HTERT RPE-1 (cell line): ENCODE results near the gene FAM168B.

ENCODE experiments used
- in situ Hi-C: fragments of 300-500 bp; cut with MboI; formaldehyde crosslinking; loops from 4 replicates; pipeline ENCODE4 v1.14.3; 2020; ENCODE audit warnings: low sequenced_read_pairs

Gene FAM168B

GRCh38 chr2:131056932-131057287, 36.4 kb downstream of the FAM168B start:
- in situ Hi-C loops, result no loop called here

- in situ Hi-C loops, result no loop called here
Measured at GRCh38 chr2:131056204-131056931, 36.9 kb downstream of the FAM168B start.

- in situ Hi-C loops, result no loop called here
Measured at GRCh38 chr2:131055169-131056065, 37.8 kb downstream of the FAM168B start.

- in situ Hi-C loops, result no loop called here
Measured at GRCh38 chr2:131054488-131054887, 38.8 kb downstream of the FAM168B start.

- in situ Hi-C loops, result no loop called here
Measured at GRCh38 chr2:131052741-131053263, 40.5 kb downstream of the FAM168B start.

- in situ Hi-C loops, result no loop called here
Measured at GRCh38 chr2:131050896-131051295, 42.4 kb downstream of the FAM168B start.

GRCh38 chr2:131049150-131049718, 44.0 kb downstream of the FAM168B start:
- in situ Hi-C loops, result no loop called here

GRCh38 chr2:131048641-131049040, 44.6 kb downstream of the FAM168B start:
- in situ Hi-C loops, result no loop called here

- in situ Hi-C loops, result no loop called here
Measured at GRCh38 chr2:131047920-131048560, 45.2 kb downstream of the FAM168B start.

GRCh38 chr2:131046918-131047652, 46.2 kb downstream of the FAM168B start:
- in situ Hi-C loops, result no loop called here

GRCh38 chr2:131046028-131046917, 47.0 kb downstream of the FAM168B start:
- in situ Hi-C loops, result no loop called here

GRCh38 chr2:131045286-131046027, 47.8 kb downstream of the FAM168B start:
- in situ Hi-C loops, result no loop called here

GRCh38 chr2:131044757-131045150, 48.5 kb downstream of the FAM168B start:
- in situ Hi-C loops, result no loop called here

- in situ Hi-C loops, result no loop called here
Measured at GRCh38 chr2:131044075-131044756, 49.0 kb downstream of the FAM168B start.

- in situ Hi-C loops, result no loop called here
Measured at GRCh38 chr2:131043199-131044074, 49.8 kb downstream of the FAM168B start.

GRCh38 chr2:131042148-131042775, 51.0 kb downstream of the FAM168B start:
- in situ Hi-C loops, result no loop called here
